GM12892 (cell line): ENCODE data around the gene ZFPM1.

ENCODE experiments used
- POLR2A ChIP-seq: IDR thresholded peaks from 2 replicates; pipeline ENCODE4 v1.6.1; 2011; ENCODE audit warnings: low read depth, low read length, control low read depth
- POLR2AphosphoS5 ChIP-seq: IDR thresholded peaks from 2 replicates; pipeline ENCODE4 v1.6.1; 2011; ENCODE audit warnings: low read depth, low read length, control low read depth
- TAF1 ChIP-seq: IDR thresholded peaks from 2 replicates; pipeline ENCODE4 v1.6.1; 2011; ENCODE audit warnings: low read depth, mild to moderate bottlenecking, control low read depth, low read length, borderline replicate concordance

DNA sequence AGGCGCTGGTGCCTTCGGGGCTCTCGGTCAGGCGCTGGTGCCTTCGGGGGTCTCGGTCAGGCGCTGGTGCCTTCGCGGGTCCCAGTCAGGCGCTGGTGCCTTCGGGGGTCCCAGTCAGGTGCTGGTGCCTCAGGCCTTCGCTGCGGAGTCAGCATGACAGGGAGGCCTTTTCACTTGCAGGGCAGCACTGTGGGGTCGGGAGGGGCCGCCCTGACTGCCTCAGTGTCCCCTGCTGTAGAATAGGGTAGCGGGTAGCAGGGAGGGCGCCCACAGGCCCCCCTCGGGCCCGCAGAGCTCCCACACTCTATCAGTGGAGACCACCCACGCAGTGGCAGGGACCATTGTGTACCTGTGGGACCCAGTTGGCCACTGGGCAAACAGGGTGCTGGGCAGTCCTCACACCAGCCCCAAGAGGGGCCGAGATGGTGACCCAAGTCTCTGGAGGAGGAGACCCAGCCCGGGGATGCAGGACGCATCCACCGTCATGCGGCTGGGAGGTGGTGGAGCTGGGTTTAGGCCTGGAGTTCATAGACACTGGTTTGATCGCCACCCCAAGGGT is 38.0 kb downstream of the ZFPM1 start:
- TF ChIP-seq POLR2AphosphoS5 = no peak
- TF ChIP-seq POLR2A = no peak
- no peak for TF ChIP-seq TAF1
